Lung (tissue), 12 donors: Measurements from ENCODE around the gene SLC35G4. TPM values are rescaled to one million over a fixed set of nuclear protein-coding genes. Genes with fewer than 3 reads are reported as not detected.

Experiments
- ATAC-seq: fragments of 200-7000 bp; cut with Tn5 transposase; one replicate; pipeline ENCODE4 v1.9.1; 2020; ENCODE audit warnings: moderate number of reproducible peaks; ENCODE audit not compliant: insufficient read depth, low FRiP score
- DNase-seq, 3 donors: peaks; one replicate each; pipeline ENCODE4 v3.0.0-alpha.2; 2013 to 2017
- H3K27ac ChIP-seq, 2 donors: one replicate each; pipeline ENCODE4 v1.5.1; 2013; ENCODE audit warnings: mild to moderate bottlenecking in 2 of 2, moderate library complexity in 2 of 2, control low read depth in 1 of 2, inconsistent platforms in 1 of 2, low read depth in 1 of 2, low read length in 1 of 2
- H3K27me3 ChIP-seq, 3 donors: one replicate each; pipeline ENCODE4 v1.5.1; 2013; ENCODE audit warnings: low read length in 2 of 3; ENCODE audit not compliant: control insufficient read depth in 3 of 3, insufficient read depth in 3 of 3
- H3K36me3 ChIP-seq, 4 donors: one replicate each; pipeline ENCODE4 v1.5.1; 2013; ENCODE audit warnings: low read length in 4 of 4, mild to moderate bottlenecking in 1 of 4, moderate library complexity in 1 of 4; ENCODE audit not compliant: control insufficient read depth in 4 of 4, insufficient read depth in 4 of 4
- H3K4me1 ChIP-seq, 5 donors: one replicate each; pipeline ENCODE4 v1.5.1; 2013; ENCODE audit warnings: low read length in 5 of 5, mild to moderate bottlenecking in 2 of 5, moderate library complexity in 1 of 5; ENCODE audit not compliant: control insufficient read depth in 5 of 5, insufficient read depth in 5 of 5
- H3K4me3 ChIP-seq: one replicate; pipeline ENCODE4 v1.5.1; 2013; ENCODE audit warnings: mild to moderate bottlenecking, control low read depth, moderate library complexity
- H3K9ac ChIP-seq, 2 donors: one replicate each; pipeline ENCODE4 v1.5.1; 2013; ENCODE audit warnings: low read length in 2 of 2, control low read depth in 1 of 2; ENCODE audit not compliant: insufficient read depth in 1 of 2
- H3K9me3 ChIP-seq, 4 donors: one replicate each; pipeline ENCODE4 v1.5.1; 2013; ENCODE audit warnings: low read length in 3 of 4, mild to moderate bottlenecking in 1 of 4, moderate library complexity in 1 of 4; ENCODE audit not compliant: control insufficient read depth in 4 of 4, insufficient read depth in 3 of 4
- WGBS, 2 donors: extraction: QIAGEN DNeasy Blood & Tissue Kit; methylation state at CpG; one replicate each; pipeline ENCODE4 v1.1.7; 2013; 5-methylcytosine and 5-hydroxymethylcytosine counted together
- polyA plus RNA-seq, 2 donors: library from polyadenylated mRNA; stranded (reverse); fragments of 200-250 nt; gene quantifications; one replicate each; pipeline ENCODE4 v1.2.1, GENCODE V29; 2013
- total RNA-seq, 2 donors: library from RNA; depleted of rRNA in 1 of 2; stranded (reverse); fragments of >200 nt in 1 of 2; gene quantifications; one replicate each; pipeline ENCODE4 v1.2.1, GENCODE V29; 2014 to 2021
- TF ChIP-seq, protein P1 (sequence below): IDR thresholded peaks from 2 replicates; pipeline ENCODE4 v1.5.1; 2012; ENCODE audit warnings: mild to moderate bottlenecking; ENCODE audit errors: control extremely low read depth, extremely low read depth
- donor health status: control.
- donor health status: control.
- donor health status: Bipolar disorder and iron deficiency.
- donor health status: healthy.
- donor health status: DM: yes; HTN: yes; CAD: no.

Gene SLC35G4
- total and polyA plus RNA-seq, 4 donors, result not detected

DNA sequence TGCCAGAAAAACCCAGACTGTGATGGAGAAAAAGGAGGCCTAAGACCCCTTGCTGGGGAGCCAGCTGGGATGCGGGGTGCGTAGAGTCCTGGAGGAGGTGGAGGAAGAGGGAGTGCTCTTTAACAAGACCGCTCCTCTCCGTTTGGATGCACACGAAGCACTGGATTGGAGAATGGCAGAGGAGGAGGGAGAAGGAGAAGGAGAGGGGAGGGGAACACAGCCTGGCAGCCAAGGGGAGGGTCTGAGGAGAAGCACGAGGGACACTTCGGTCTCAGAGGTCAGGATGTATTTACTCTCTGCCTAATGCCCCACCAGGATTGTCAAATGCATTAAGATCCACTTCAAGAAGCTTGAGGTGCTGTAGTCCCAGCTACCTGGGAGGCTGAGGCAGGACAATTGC lies 42.0 kb upstream of the SLC35G4 start:
- Histone ChIP-seq H3K9ac (no peak overlapping the region), H3K27me3 (no peaks in the 10 kb centered on the region), H3K27ac (no peak overlapping the region), H3K9me3 (no peaks in the 10 kb centered on the region), H3K4me3 (no peak overlapping the region), H3K36me3 (no peaks in the 10 kb centered on the region), H3K4me1 (peaks cover 0 to 4% (median 0%) of the 10 kb centered on the region in 5 donors)
- 69 to 83% methylated on average over 7 of the region's 7 CpGs for WGBS, 2 donors
- no peak for ATAC-seq
- TF ChIP-seq, protein P1, sequence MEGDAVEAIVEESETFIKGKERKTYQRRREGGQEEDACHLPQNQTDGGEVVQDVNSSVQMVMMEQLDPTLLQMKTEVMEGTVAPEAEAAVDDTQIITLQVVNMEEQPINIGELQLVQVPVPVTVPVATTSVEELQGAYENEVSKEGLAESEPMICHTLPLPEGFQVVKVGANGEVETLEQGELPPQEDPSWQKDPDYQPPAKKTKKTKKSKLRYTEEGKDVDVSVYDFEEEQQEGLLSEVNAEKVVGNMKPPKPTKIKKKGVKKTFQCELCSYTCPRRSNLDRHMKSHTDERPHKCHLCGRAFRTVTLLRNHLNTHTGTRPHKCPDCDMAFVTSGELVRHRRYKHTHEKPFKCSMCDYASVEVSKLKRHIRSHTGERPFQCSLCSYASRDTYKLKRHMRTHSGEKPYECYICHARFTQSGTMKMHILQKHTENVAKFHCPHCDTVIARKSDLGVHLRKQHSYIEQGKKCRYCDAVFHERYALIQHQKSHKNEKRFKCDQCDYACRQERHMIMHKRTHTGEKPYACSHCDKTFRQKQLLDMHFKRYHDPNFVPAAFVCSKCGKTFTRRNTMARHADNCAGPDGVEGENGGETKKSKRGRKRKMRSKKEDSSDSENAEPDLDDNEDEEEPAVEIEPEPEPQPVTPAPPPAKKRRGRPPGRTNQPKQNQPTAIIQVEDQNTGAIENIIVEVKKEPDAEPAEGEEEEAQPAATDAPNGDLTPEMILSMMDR, result no peak
- DNase-seq, result no peak

DNA sequence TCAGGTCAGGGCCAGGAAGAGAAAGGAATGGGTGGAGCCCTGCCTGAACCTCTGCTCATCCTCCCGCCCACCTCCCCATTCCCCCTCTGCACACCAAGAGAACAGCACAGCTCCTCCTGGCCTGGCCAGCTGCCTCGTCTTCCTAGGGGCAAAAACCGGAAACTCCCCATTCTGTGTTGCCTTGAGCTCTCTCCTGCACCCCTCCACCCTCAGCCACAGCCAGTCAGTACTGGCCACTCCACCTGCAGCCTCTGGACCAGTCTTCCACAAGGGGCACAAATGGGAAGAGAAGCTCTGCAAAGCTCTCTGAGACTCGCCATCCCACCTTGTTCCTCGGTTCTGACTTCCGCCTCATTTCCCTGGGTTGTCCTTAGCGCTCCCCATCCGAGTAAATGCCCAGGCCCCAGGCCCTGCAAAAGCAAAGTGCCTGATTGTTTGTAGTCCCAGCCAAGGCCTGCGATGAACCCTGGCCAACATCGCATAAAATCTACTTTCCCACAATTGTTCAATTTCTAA lies 39.3 kb upstream of the SLC35G4 start:
- no peak for ATAC-seq
- WGBS, 2 donors, result 79 to 90% methylated on average over 10 of the region's 10 CpGs
- no peak for DNase-seq
- H3K36me3 ChIP-seq, result no peaks in the 10 kb centered on the region
- no peaks in the 10 kb centered on the region for H3K27me3 ChIP-seq
- H3K27ac ChIP-seq, result no peak overlapping the region
- no peak overlapping the region for H3K4me3 ChIP-seq
- H3K9ac ChIP-seq, result no peak overlapping the region
- H3K9me3 ChIP-seq, result no peaks in the 10 kb centered on the region
- H3K4me1 ChIP-seq, result peaks cover 0 to 4% (median 0%) of the 10 kb centered on the region in 5 donors
- TF ChIP-seq, protein P1, result no peak

DNA sequence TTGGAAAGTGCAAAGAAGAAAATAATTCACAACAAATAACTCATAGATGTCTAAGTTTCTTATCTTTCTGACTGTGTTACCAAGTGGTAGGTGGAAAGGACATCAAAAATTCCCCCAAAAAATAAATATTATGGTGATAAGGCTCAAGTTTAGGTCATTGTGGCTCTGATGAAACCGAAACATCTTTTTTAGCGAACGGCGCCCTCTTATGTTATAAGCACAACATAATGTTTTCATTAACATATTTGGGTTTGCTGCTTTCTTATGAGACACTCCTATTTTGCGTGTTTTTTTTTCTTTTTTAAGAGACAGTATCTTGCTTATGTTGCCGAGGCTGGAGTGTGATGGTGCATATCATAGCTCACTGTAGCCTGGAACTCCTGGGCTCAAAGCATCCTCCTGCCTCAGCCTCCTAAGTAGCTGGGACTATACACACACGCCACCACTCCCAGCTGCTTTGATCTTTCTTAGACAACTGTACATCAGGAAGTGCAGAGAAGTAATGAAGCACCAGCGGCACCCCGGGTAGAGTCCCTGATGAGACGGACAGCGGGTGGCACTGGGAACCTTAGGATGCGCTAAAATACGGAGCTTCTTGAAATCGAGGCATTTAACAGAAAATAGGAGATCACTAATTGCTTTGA lies 38.5 kb upstream of the SLC35G4 start:
- Histone ChIP-seq H3K4me1 (peaks cover 0 to 4% (median 0%) of the 10 kb centered on the region in 5 donors), H3K9me3 (no peaks in the 10 kb centered on the region), H3K36me3 (no peaks in the 10 kb centered on the region), H3K27ac (no peak overlapping the region), H3K9ac (no peak overlapping the region), H3K27me3 (no peaks in the 10 kb centered on the region), H3K4me3 (no peak overlapping the region)
- TF ChIP-seq, protein P1, result no peak
- no peak for ATAC-seq
- WGBS, 2 donors, result 81 to 89% methylated on average over 14 of the region's 14 CpGs
- DNase-seq, result peak in 2 of 3 donors; percentile 60 to 67

DNA sequence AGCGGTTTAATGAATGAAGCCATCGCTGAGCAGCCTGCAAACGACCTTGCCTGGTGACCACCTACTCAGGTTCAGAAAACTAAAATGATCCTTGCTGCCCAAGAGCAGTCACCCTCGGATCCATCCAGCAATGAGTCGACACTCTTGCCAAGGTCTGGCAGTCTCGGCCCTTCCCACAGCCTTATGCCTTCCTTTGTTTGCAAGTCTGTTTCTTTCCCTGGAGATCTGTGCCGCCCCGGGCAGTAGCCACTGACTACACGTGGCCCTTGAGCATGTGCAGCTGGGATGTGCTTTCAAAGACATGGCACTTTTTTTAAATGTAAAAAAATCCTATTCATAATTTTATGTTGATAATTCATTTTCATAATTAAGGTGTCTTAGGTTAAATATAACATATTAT lies 37.2 kb upstream of the SLC35G4 start:
- Histone ChIP-seq H3K27ac (no peak overlapping the region), H3K4me1 (peaks cover 0 to 4% (median 0%) of the 10 kb centered on the region in 5 donors), H3K9ac (no peak overlapping the region), H3K27me3 (no peaks in the 10 kb centered on the region), H3K4me3 (no peak overlapping the region), H3K36me3 (no peaks in the 10 kb centered on the region), H3K9me3 (no peaks in the 10 kb centered on the region)
- ATAC-seq (no peak), DNase-seq (no peak)
- 83 to 85% methylated on average over 9 of the region's 9 CpGs for WGBS, 2 donors
- TF ChIP-seq, protein P1, result no peak
